Pericardium fibroblast (primary cell): Measurements from ENCODE around the gene MAP4K4. TPM values are rescaled to one million over a fixed set of nuclear protein-coding genes. Genes with fewer than 3 reads are reported as not detected.

Experiments
- total RNA-seq: library from RNA; depleted of rRNA; stranded (reverse); fragments of >200 nt; gene quantifications from 2 replicates; pipeline ENCODE4 v1.2.3, GENCODE V29; 2015

MAP4K4 gene
- total RNA-seq, result 67.8 and 115 TPM in 2 replicates

GRCh38 chr2:101697124-101698013 is at the start of gene MAP4K4:
Gene MAP4K4, plus strand, starts transcription at chr2:101697707. Its CDS starts 374 bp downstream, at chr2:101698081.

Other genes with a start within 250 kb of the MAP4K4 start
- 0.12 and 2.7 TPM in 2 replicates for gene RFX8, start 222.6 kb upstream of the MAP4K4 start, total RNA-seq